Motor neuron (in vitro differentiated cells): ENCODE data around the gene MDC1. TPM values are rescaled to one million over a fixed set of nuclear protein-coding genes. Genes with fewer than 3 reads are reported as not detected.
"Not testable (repeated sequence)": the region's sequence is repeated elsewhere in the genome, so short reads cannot be mapped to it uniquely, and the experiment has no call there.

Source experiments
- ATAC-seq, 8 experiments: fragments of 200-7000 bp; cut with Tn5 transposase; replicated peaks in 6 of 8; 2 replicates each; pipeline ENCODE4 v1.8.0; 2021; ENCODE audit warnings: mild to moderate bottlenecking in 8 of 8, moderate library complexity in 8 of 8
- H3K27ac ChIP-seq, 2 donors: fragments of 250-450 bp; sonication (Bioruptor Pico); 2 replicates each; pipeline ENCODE4 v1.9.0; 2021; ENCODE audit warnings: antibody characterized with exemption in 2 of 2, mild to moderate bottlenecking in 2 of 2, moderate library complexity in 1 of 2
- H3K4me1 ChIP-seq, 2 donors: fragments of 250-450 bp; sonication (Bioruptor Pico); replicated peaks in 1 of 2; 2 replicates each; pipeline ENCODE4 v1.6.1; 2021; ENCODE audit warnings: antibody characterized with exemption in 2 of 2, mild to moderate bottlenecking in 2 of 2, moderate library complexity in 1 of 2
- H3K4me3 ChIP-seq, 5 donors: fragments of 250-450 bp; sonication (Bioruptor Pico); 2 replicates each; pipeline ENCODE4 v1.9.0; 2021; ENCODE audit warnings: antibody characterized with exemption in 5 of 5, mild to moderate bottlenecking in 5 of 5, moderate library complexity in 4 of 5
- WGBS, 10 experiments: fragments of 450-650 bp; shearing (Covaris generic); methylation state at CpG; one replicate each; pipeline ENCODE4 v1.0.0; 2022; 5-methylcytosine and 5-hydroxymethylcytosine counted together
- in situ Hi-C, 9 experiments: fragments of 400-800 bp; cut with MboI; loops; one replicate each; pipeline ENCODE4 v1.15.0; 2021; ENCODE audit warnings: low sequenced_read_pairs in 9 of 9, low pct_unique_long_range_greater_than_20kb in 2 of 9; ENCODE audit not compliant: unreplicated experiment in 9 of 9
- total RNA-seq, 8 experiments: library from RNA; unstranded; fragments of 300-600 nt; gene quantifications; 2 replicates each; pipeline versions ENCODE4 v1.2.3 to v1.2.4, GENCODE V29; 2022

The MDC1 gene
- total RNA-seq, 8 experiments from 2014 or later, result 5.7 to 32.4 (median 23.3) TPM

- H3K4me3 ChIP-seq, result peak overlapping the region; percentile 54 to 63 (median 55)
- peaks cover 22 to 30% of the 10 kb centered on the region in 2 donors for H3K4me1 ChIP-seq
- 23 to 100% (median 48%) methylated on average over 2 to 12 of the region's 37 CpGs for WGBS, 10 experiments
- in situ Hi-C loops, ATAC-seq: not testable (repeated sequence)
- peak overlapping the region; percentile 81 to 84 for H3K27ac ChIP-seq
These were observed 1.0 kb upstream of the MDC1 start for GRCh38 chr6:30717845-30718720.

GRCh38 chr6:30716879-30717128 is 277 bp downstream of the MDC1 start:
- Histone ChIP-seq H3K4me1 (peaks cover 18 to 19% of the 10 kb centered on the region in 2 donors), H3K27ac (peak overlapping the region; percentile 82 to 91), H3K4me3 (peak overlapping the region; percentile 54 to 63 (median 55))
- in situ Hi-C loops, result no loop called here
- WGBS, 10 experiments, result 0 to 28% (median 0%) methylated on average over 1 to 5 of the region's 8 CpGs; no CpG with 5 or more reads in 3 of the 10 experiments
- no peak for ATAC-seq

- Histone ChIP-seq H3K27ac (no peak overlapping the region), H3K4me3 (no peak overlapping the region), H3K4me1 (peaks cover 18 to 19% of the 10 kb centered on the region in 2 donors)
- 80 to 100% (median 100%) methylated on average over 1 of the region's 1 CpG; no CpG with 5 or more reads in 2 of the 10 experiments for WGBS, 10 experiments
- no peak for ATAC-seq
- in situ Hi-C loops, result no loop called here
These were observed 2.8 kb downstream of the MDC1 start for GRCh38 chr6:30714263-30714662.

- whole genome bisulfite sequencing, 10 experiments, result 20 to 100% (median 83%) methylated on average over 1 to 4 of the region's 7 CpGs; no CpG with 5 or more reads in 3 of the 10 experiments
- ATAC-seq, result no peak
- in situ Hi-C loops, result no loop called here
These were observed 4.6 kb downstream of the MDC1 start for GRCh38 chr6:30712441-30712945.

GRCh38 chr6:30711758-30712380 is 5.2 kb downstream of the MDC1 start:
- ATAC-seq, result no peak
- Histone ChIP-seq H3K4me1 (peaks cover 5 to 8% of the 10 kb centered on the region in 2 donors), H3K27ac (no peak overlapping the region), H3K4me3 (no peak overlapping the region)
- 60 to 100% (median 100%) methylated on average over 1 of the region's 1 CpG; no CpG with 5 or more reads in 7 of the 10 experiments for WGBS, 10 experiments
- in situ Hi-C loops, result no loop called here

More at GRCh38 chr6:30712441-30712945, 4.6 kb downstream of the MDC1 start:
- H3K4me3 ChIP-seq, result no peak overlapping the region
- no peak overlapping the region for H3K27ac ChIP-seq
- H3K4me1 ChIP-seq, result peaks cover 5 to 8% of the 10 kb centered on the region in 2 donors

GRCh38 chr6:30709101-30709868 is 7.8 kb downstream of the MDC1 start:
- H3K4me1 ChIP-seq, result no peaks in the 10 kb centered on the region
- no peak for ATAC-seq
- in situ Hi-C loops, result no loop called here
- no peak overlapping the region for H3K27ac ChIP-seq
- WGBS, 10 experiments, result 80 to 100% (median 88%) methylated on average over 1 to 2 of the region's 2 CpGs; no CpG with 5 or more reads in 4 of the 10 experiments
- no peak overlapping the region for H3K4me3 ChIP-seq

GRCh38 chr6:30707281-30707850 is 9.7 kb downstream of the MDC1 start:
- no peaks in the 10 kb centered on the region for H3K4me1 ChIP-seq
- ATAC-seq, result no peak
- WGBS, 10 experiments, result 40 to 100% (median 93%) methylated on average over 1 to 6 of the region's 6 CpGs; no CpG with 5 or more reads in 4 of the 10 experiments
- in situ Hi-C loops, result no loop called here
- H3K4me3 ChIP-seq, result no peak overlapping the region
- H3K27ac ChIP-seq, result no peak overlapping the region

- in situ Hi-C loops, result no loop called here
- WGBS, 10 experiments, result 93 to 100% (median 100%) methylated on average over 1 to 3 of the region's 4 CpGs; no CpG with 5 or more reads in 6 of the 10 experiments
- no peak overlapping the region for H3K4me3 ChIP-seq
- no peak for ATAC-seq
- H3K27ac ChIP-seq, result no peak overlapping the region
- H3K4me1 ChIP-seq, result no peaks in the 10 kb centered on the region
These were observed 11.5 kb downstream of the MDC1 start for GRCh38 chr6:30705620-30706019.

- ATAC-seq, result no peak
- Histone ChIP-seq H3K4me3 (no peak overlapping the region), H3K27ac (no peak overlapping the region), H3K4me1 (no peaks in the 10 kb centered on the region)
- in situ Hi-C loops, result no loop called here
- 90 to 100% (median 100%) methylated on average over 1 to 2 of the region's 4 CpGs; no CpG with 5 or more reads in 6 of the 10 experiments for WGBS, 10 experiments
These were observed 13.3 kb downstream of the MDC1 start for GRCh38 chr6:30703821-30704220.

- WGBS, 10 experiments, result 80 to 100% (median 93%) methylated on average over 1 to 8 of the region's 10 CpGs; no CpG with 5 or more reads in 3 of the 10 experiments
These were observed 14.1 kb downstream of the MDC1 start for GRCh38 chr6:30703011-30703410.

GRCh38 chr6:30700340-30700739 is 16.7 kb downstream of the MDC1 start:
- Histone ChIP-seq H3K4me3 (no peak overlapping the region), H3K27ac (no peak overlapping the region), H3K4me1 (no peaks in the 10 kb centered on the region)
- in situ Hi-C loops, result no loop called here
- peak in 1 of 8 experiments; percentile 38 for ATAC-seq
- 14 to 100% (median 66%) methylated on average over 1 to 4 of the region's 4 CpGs; no CpG with 5 or more reads in 3 of the 10 experiments for WGBS, 10 experiments

More at GRCh38 chr6:30703011-30703410, 14.1 kb downstream of the MDC1 start:
- no peak for ATAC-seq
- Histone ChIP-seq H3K27ac (no peak overlapping the region), H3K4me1 (no peaks in the 10 kb centered on the region), H3K4me3 (no peak overlapping the region)
- in situ Hi-C loops, result no loop called here

- Histone ChIP-seq H3K4me1 (peaks cover 3 to 4% of the 10 kb centered on the region in 2 donors), H3K27ac (no peak overlapping the region), H3K4me3 (no peak overlapping the region)
- in situ Hi-C loops, result no loop called here
- WGBS, 10 experiments, result 70 to 100% (median 93%) methylated on average over 2 to 5 of the region's 5 CpGs; no CpG with 5 or more reads in 1 of the 10 experiments
- ATAC-seq, result no peak
These were observed 20.6 kb downstream of the MDC1 start for GRCh38 chr6:30696432-30696831.
